HG03457 (cell line): ENCODE results near the gene JOSD2.

Source experiments
- ATAC-seq: cut with Tn5 transposase; IDR thresholded peaks from one replicate; pipeline ENCODE4 v1.9.1; 2021; ENCODE audit warnings: moderate number of reproducible peaks; ENCODE audit not compliant: unreplicated experiment

The JOSD2 gene

GRCh38 chr19:50514346-50515167 lies 3.6 kb upstream of the JOSD2 start:
- ATAC-seq = no peak

GRCh38 chr19:50513746-50514345 lies 2.9 kb upstream of the JOSD2 start, which contains the start of gene ASPDH:
ASPDH (minus strand) TSS chr19:50513913; CDS start chr19:50513823, 90 bp downstream.
- no peak for ATAC-seq

GRCh38 chr19:50512999-50513745 lies 2.2 kb upstream of the JOSD2 start:
- no peak for ATAC-seq

GRCh38 chr19:50512112-50512998 lies 1.4 kb upstream of the JOSD2 start:
- no peak for ATAC-seq

- ATAC-seq = no peak
These were observed 307 bp downstream of the JOSD2 start for GRCh38 chr19:50510700-50511068.

- ATAC-seq = no peak
These were observed 795 bp downstream of the JOSD2 start for GRCh38 chr19:50510121-50510670.

GRCh38 chr19:50509366-50509765 lies 1.6 kb downstream of the JOSD2 start:
- no peak for ATAC-seq

- no peak for ATAC-seq
These were observed 2.2 kb downstream of the JOSD2 start for GRCh38 chr19:50508843-50509190.

- ATAC-seq = no peak
These were observed 3.6 kb downstream of the JOSD2 start for GRCh38 chr19:50507376-50507775.

- ATAC-seq = no peak
These were observed 4.3 kb downstream of the JOSD2 start for GRCh38 chr19:50506700-50507099.

GRCh38 chr19:50505856-50506611 lies 5.0 kb downstream of the JOSD2 start:
- ATAC-seq = no peak

- ATAC-seq = no peak
These were observed 9.2 kb downstream of the JOSD2 start for GRCh38 chr19:50501568-50502475.

GRCh38 chr19:50501186-50501567 lies 9.8 kb downstream of the JOSD2 start:
- no peak for ATAC-seq

GRCh38 chr19:50500753-50501151 lies 10.2 kb downstream of the JOSD2 start:
- ATAC-seq = no peak

GRCh38 chr19:50500060-50500752 lies 10.8 kb downstream of the JOSD2 start:
- ATAC-seq = no peak

GRCh38 chr19:50498219-50499056 lies 12.6 kb downstream of the JOSD2 start:
- ATAC-seq = no peak

- no peak for ATAC-seq
These were observed 14.0 kb downstream of the JOSD2 start for GRCh38 chr19:50497022-50497405.
